BJ (cell line): ENCODE data around the gene PGC. TPM values are rescaled to one million over a fixed set of nuclear protein-coding genes. Genes with fewer than 3 reads are reported as not detected.

Experiments used
- CTCF ChIA-PET: fragments of 350-600 bp; formaldehyde crosslinking; extraction: SDS; loops from one replicate; lab custom pipeline; 2021; ENCODE audit warnings: antibody characterized with exemption, inconsistent platforms; lab: Yijun Ruan, JAX
- POLR2A ChIA-PET: fragments of 300-600 bp; sonication (Branson Sonifier 250); formaldehyde crosslinking; extraction: SDS; loops from one replicate; lab custom pipeline; 2021; ENCODE audit warnings: antibody characterized with exemption; lab: Charles Lee
- DNase-seq: peaks from one replicate; pipeline ENCODE4 v3.0.0-alpha.2; 2011; ENCODE audit warnings: low read depth
- H3K27me3 ChIP-seq: 2 replicates; pipeline ENCODE4 v1.6.0; 2011; ENCODE audit warnings: low read length; ENCODE audit not compliant: control insufficient read depth, insufficient read depth
- H3K36me3 ChIP-seq: 2 replicates; pipeline ENCODE4 v1.5.1; 2011; ENCODE audit warnings: low read length; ENCODE audit not compliant: control insufficient read depth, insufficient read depth
- H3K4me3 ChIP-seq: 2 replicates; pipeline ENCODE4 v1.5.1; 2011; ENCODE audit warnings: low read depth, mild to moderate bottlenecking, control low read depth, low read length
- polyA plus RNA-seq: library from polyadenylated mRNA; depleted of rRNA; stranded (reverse); fragments of >200 nt; gene quantifications from 2 replicates; pipeline ENCODE4 v1.2.3, GENCODE V29; 2011
- TF ChIP-seq, protein P1 (sequence below): IDR thresholded peaks from 2 replicates; pipeline ENCODE4 v1.5.1; 2011; ENCODE audit warnings: low read depth, mild to moderate bottlenecking, control low read depth, inconsistent platforms, low read length, moderate library complexity; ENCODE audit not compliant: insufficient read depth

PGC gene
- polyA plus RNA-seq, 1 experiment, result not detected

GRCh38 chr6:41706876-41707564 lies 40.2 kb downstream of the PGC start:
- Histone ChIP-seq H3K27me3 (no peaks in the 10 kb centered on the region), H3K4me3 (no peak overlapping the region), H3K36me3 (peaks cover 1% of the 10 kb centered on the region; the same call in 1 of the 2 replicates)
- POLR2A ChIA-PET, result interaction anchor here (0.6 kb wide), 3 partner anchors 27 to 344 kb away, joined by 3 to 18 read pairs (median 5); no protein-coding TSS in a partner anchor
- TF ChIP-seq, protein P1, sequence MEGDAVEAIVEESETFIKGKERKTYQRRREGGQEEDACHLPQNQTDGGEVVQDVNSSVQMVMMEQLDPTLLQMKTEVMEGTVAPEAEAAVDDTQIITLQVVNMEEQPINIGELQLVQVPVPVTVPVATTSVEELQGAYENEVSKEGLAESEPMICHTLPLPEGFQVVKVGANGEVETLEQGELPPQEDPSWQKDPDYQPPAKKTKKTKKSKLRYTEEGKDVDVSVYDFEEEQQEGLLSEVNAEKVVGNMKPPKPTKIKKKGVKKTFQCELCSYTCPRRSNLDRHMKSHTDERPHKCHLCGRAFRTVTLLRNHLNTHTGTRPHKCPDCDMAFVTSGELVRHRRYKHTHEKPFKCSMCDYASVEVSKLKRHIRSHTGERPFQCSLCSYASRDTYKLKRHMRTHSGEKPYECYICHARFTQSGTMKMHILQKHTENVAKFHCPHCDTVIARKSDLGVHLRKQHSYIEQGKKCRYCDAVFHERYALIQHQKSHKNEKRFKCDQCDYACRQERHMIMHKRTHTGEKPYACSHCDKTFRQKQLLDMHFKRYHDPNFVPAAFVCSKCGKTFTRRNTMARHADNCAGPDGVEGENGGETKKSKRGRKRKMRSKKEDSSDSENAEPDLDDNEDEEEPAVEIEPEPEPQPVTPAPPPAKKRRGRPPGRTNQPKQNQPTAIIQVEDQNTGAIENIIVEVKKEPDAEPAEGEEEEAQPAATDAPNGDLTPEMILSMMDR, result no peak
- DNase-seq, result no peak
- CTCF ChIA-PET, result interaction anchor here (0.7 to 4.0 kb wide), 8 partner anchors 10 to 27 kb away, joined by 3 to 29 read pairs (median 10); no protein-coding TSS in a partner anchor

- no peak overlapping the region for H3K4me3 ChIP-seq
- TF ChIP-seq, protein P1, result peak; percentile 70
- POLR2A ChIA-PET, result interaction anchor here (0.6 kb wide), 2 partner anchors 133 to 345 kb away, joined by 5 to 18 read pairs; no protein-coding TSS in a partner anchor
- no peaks in the 10 kb centered on the region for H3K27me3 ChIP-seq
- H3K36me3 ChIP-seq, result peaks cover 1% of the 10 kb centered on the region; the same call in 1 of the 2 replicates
- CTCF ChIA-PET, result interaction anchor here (0.8 to 4.0 kb wide), 14 partner anchors 11 to 104 kb away, joined by 3 to 29 read pairs (median 4); partner anchors contain the start of genes FRS3 and TOMM6
- no peak for DNase-seq
These were observed 41.0 kb downstream of the PGC start for GRCh38 chr6:41705996-41706835.

- TF ChIP-seq, protein P1, result no peak
- DNase-seq, result no peak
- POLR2A ChIA-PET, result no interaction called here
- H3K36me3 ChIP-seq, result no peaks in the 10 kb centered on the region; the same call in 1 of the 2 replicates
- H3K4me3 ChIP-seq, result no peak overlapping the region
- H3K27me3 ChIP-seq, result no peaks in the 10 kb centered on the region
- CTCF ChIA-PET, result interaction anchor here (0.9 to 4.0 kb wide), 13 partner anchors 11 to 337 kb away, joined by 3 to 29 read pairs (median 4); partner anchors contain the start of genes FRS3 and TOMM6
These were observed 41.7 kb downstream of the PGC start for GRCh38 chr6:41705311-41705995.

DNA sequence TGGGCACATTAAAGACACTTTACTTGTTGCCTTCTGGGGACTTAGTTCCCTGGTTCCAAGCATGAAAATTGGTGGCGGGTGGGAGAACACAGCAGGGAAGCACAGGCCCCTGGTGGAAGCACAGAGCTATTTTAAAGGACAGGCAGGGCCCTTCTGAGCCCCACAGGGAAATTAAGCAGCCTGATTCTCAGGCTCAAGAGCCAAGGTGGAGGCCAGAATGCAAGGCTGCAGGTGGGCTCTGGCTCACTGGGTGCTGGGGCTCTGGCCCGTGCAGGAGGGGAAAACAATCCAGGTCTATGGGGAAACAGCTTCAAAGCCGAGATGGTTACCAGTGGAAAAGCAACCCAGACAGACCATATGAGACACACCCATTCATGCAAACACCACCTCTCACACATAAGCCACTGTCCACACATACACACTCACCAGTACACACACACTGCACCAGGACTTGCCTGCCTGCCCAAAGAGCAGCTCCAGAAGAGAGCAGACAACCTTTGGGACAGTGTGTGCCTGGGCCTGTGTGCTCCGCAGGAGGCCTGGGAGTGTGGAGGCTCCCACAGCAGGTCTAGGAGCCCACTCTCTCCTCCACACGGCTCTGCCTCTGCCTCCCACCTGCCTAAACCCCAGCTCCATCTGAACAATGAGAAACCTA lies 42.4 kb downstream of the PGC start:
- no peak overlapping the region for H3K4me3 ChIP-seq
- ChIA-PET POLR2A (no interaction called here), CTCF (interaction anchor here (1.1 to 4.0 kb wide), 10 partner anchors 10 to 336 kb away, joined by 3 to 29 read pairs (median 6); partner anchors contain the start of gene FRS3)
- no peak for DNase-seq
- H3K36me3 ChIP-seq, result no peaks in the 10 kb centered on the region; the same call in 1 of the 2 replicates
- TF ChIP-seq, protein P1, result no peak
- no peaks in the 10 kb centered on the region for H3K27me3 ChIP-seq
